H1 (cell line): ENCODE data around the gene MED1. TPM values are rescaled to one million over a fixed set of nuclear protein-coding genes. Genes with fewer than 3 reads are reported as not detected.

Experiments
- GABPA ChIP-seq: IDR thresholded peaks from 2 replicates; pipeline ENCODE4 v1.6.1; 2011; ENCODE audit warnings: mild to moderate bottlenecking, low read length, moderate library complexity, borderline replicate concordance; ENCODE audit not compliant: insufficient read depth
- polyA plus RNA-seq, 7 experiments: library from polyadenylated mRNA; depleted of rRNA in 3 of 7; stranded (reverse) in 5 of 7; unstranded in 2 of 7; fragments of >200 nt in 5 of 7; fragments of 200-250 nt in 2 of 7; gene quantifications; 1 replicate in 5 of 7; 2 replicates in 1 of 7; 4 replicates in 1 of 7; pipeline versions ENCODE4 v1.2.1 to v1.2.3, GENCODE V29; 2011 to 2013; ENCODE audit warnings: missing spikeins in 2 of 7, mixed read lengths in 2 of 7
- total RNA-seq: library from RNA; stranded (reverse); fragmentation: NEBNext Ultra II Directional; extraction: Animal tissue kit (Norgen Biotek cat#: 25700); gene quantifications from 2 replicates; pipeline ENCODE4 v1.2.1, GENCODE V29; 2021

MED1 gene
- total and polyA plus RNA-seq, 2 of the 8 experiments (the other 6 are each of a cell fraction or from before 2014, with no cell fraction given) = 24.7 to 56.5 TPM

DNA sequence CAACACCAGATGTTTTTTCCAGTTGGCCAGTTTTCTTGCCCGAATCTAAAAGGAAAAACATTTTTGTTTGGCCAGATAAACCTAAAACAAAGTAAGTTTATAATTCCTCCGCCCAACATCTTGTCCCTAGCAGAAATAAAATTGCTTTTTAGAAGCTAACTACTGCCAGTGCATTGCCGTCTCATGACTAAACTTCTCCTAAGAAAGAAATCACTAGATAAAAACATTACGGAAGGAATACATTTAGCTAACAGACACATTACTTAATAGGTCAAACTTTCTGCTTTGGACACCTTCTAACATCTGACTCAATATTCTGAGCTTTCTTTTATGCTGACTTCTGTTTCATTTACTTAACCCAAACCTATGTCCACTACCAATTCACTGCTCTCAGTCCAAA, 85.8 kb downstream of the MED1 start (continued):
- TF ChIP-seq GABPA = no peak
